ENCODE measurements around the gene SPRTN. TPM values are rescaled to one million over a fixed set of nuclear protein-coding genes. Genes with fewer than 3 reads are reported as not detected.
A peak's percentile ranks its signal among the peaks of the same experiment; 100 is the strongest.

SPRTN gene
- total and polyA plus RNA-seq, 5 donors from 2014 or later = 18.5 to 31.3 (median 26.4) TPM

DNA sequence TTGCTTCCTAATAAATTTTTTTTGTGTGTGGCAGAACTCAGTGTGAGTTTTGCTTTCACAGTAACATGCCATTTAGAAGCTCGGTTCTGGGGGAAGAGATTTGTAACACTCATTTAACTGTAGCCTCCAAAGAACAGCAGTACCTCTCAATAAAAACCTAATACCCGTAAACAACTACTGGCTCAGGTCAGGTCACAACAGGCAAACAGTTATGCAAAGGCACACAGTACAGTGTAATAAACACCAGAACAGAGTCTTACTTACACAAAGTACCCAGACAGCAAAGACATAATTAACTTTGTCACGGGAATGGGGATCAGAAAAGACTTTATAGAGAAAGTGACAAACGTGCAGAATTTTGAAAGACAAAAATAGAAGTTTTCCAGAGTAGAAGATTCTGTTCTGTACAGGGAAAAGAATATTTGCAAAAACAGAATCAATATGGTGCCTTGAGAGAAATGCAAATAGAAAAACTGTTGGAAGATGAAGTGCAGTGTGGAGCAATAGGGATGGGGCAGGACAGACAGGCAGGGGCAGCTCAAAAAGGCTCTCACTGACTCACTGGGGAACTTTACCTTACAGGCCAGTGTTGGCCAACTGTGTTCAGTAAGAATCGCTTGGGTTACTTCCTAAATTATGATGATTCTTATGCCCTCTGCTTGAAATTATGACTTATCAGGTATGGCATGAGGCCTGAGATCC is 45.2 kb downstream of the SPRTN start:
- Mint-ChIP-seq H3K27ac (no peak overlapping the region), H3K4me3 (no peak overlapping the region), H3K4me1 (peaks cover 18 to 46% (median 36%) of the 10 kb centered on the region in 4 donors), H3K9me3 (no peaks in the 10 kb centered on the region), H3K27me3 (no peaks in the 10 kb centered on the region), H3K36me3 (no peaks in the 10 kb centered on the region)
- Histone ChIP-seq H3K4me1 (ENCODE audit: control insufficient read depth, insufficient read depth, low read length, poor library complexity, severe bottlenecking) (peaks cover 17% of the 10 kb centered on the region), H3K27me3 (ENCODE audit: control insufficient read depth, insufficient read depth, low read length) (no peaks in the 10 kb centered on the region), H3K36me3 (ENCODE audit: control insufficient read depth, insufficient read depth, low read length) (peaks cover 2% of the 10 kb centered on the region), H3K27ac (ENCODE audit: insufficient read depth, low read length, poor library complexity, severe bottlenecking) (no peak overlapping the region), H3K4me3 (ENCODE audit: low read depth, low read length) (no peak overlapping the region), H3K9me3 (ENCODE audit: control insufficient read depth in 2 of 2, low read length in 2 of 2) (no peaks in the 10 kb centered on the region)
- DNase-seq (no peak), ATAC-seq (ENCODE audit: low read depth in 2 of 2) (no peak)

- H3K4me3 ChIP-seq (ENCODE audit: low read depth, low read length) = no peak overlapping the region
- DNase-seq = no peak
- no peaks in the 10 kb centered on the region for H3K9me3 ChIP-seq (ENCODE audit: control insufficient read depth in 2 of 2, low read length in 2 of 2)
- ATAC-seq (ENCODE audit: low read depth in 2 of 2) = no peak
- Mint-ChIP-seq H3K36me3 (peaks cover 4% of the 10 kb centered on the region), H3K4me3 (no peak overlapping the region), H3K4me1 (peaks cover 18 to 46% (median 33%) of the 10 kb centered on the region in 4 donors), H3K9me3 (no peaks in the 10 kb centered on the region), H3K27ac (no peak overlapping the region), H3K27me3 (no peaks in the 10 kb centered on the region)
- H3K4me1 ChIP-seq (ENCODE audit: control insufficient read depth, insufficient read depth, low read length, poor library complexity, severe bottlenecking) = peaks cover 12% of the 10 kb centered on the region
- no peak overlapping the region for H3K27ac ChIP-seq (ENCODE audit: insufficient read depth, low read length, poor library complexity, severe bottlenecking)
- H3K36me3 ChIP-seq (ENCODE audit: control insufficient read depth, insufficient read depth, low read length) = peaks cover 2% of the 10 kb centered on the region
- no peaks in the 10 kb centered on the region for H3K27me3 ChIP-seq (ENCODE audit: control insufficient read depth, insufficient read depth, low read length)
Measured at GRCh38 chr1:231384696-231385415, 46.8 kb downstream of the SPRTN start.

- H3K27ac Mint-ChIP-seq = no peak overlapping the region
- Histone ChIP-seq H3K36me3 (ENCODE audit: control insufficient read depth, insufficient read depth, low read length) (peaks cover 2% of the 10 kb centered on the region), H3K4me1 (ENCODE audit: control insufficient read depth, insufficient read depth, low read length, poor library complexity, severe bottlenecking) (peaks cover 12% of the 10 kb centered on the region), H3K4me3 (ENCODE audit: low read depth, low read length) (no peak overlapping the region), H3K27ac (ENCODE audit: insufficient read depth, low read length, poor library complexity, severe bottlenecking) (no peak overlapping the region), H3K27me3 (ENCODE audit: control insufficient read depth, insufficient read depth, low read length) (no peaks in the 10 kb centered on the region), H3K9me3 (ENCODE audit: control insufficient read depth in 2 of 2, low read length in 2 of 2) (no peaks in the 10 kb centered on the region)
- ATAC-seq (ENCODE audit: low read depth in 2 of 2) (no peak), DNase-seq (no peak)
- H3K27me3 Mint-ChIP-seq = no peaks in the 10 kb centered on the region
- peaks cover 4% of the 10 kb centered on the region for H3K36me3 Mint-ChIP-seq
- peaks cover 23 to 49% (median 37%) of the 10 kb centered on the region in 4 donors for H3K4me1 Mint-ChIP-seq
- no peak overlapping the region for H3K4me3 Mint-ChIP-seq
- H3K9me3 Mint-ChIP-seq = no peaks in the 10 kb centered on the region
Measured at GRCh38 chr1:231385416-231385748, 47.3 kb downstream of the SPRTN start.

DNA sequence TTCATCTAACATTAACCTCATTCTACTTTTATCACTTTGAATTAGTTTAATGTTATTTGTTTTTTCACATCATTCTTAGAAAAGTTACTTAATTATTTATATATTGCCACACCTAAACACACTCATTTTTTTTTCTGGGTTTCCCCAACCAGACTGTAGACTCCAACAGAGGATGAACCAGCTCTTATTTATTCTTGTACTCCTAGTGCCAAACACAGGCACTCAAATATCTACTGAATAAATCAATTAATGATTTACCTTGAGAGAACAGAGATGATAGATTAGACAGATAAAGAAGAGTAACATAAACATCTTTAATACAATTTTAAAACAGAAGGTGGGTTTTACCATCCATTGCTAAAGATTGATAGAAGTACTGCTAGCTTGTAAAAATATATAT is 48.4 kb downstream of the SPRTN start:
- no peaks in the 10 kb centered on the region for H3K9me3 ChIP-seq (ENCODE audit: control insufficient read depth in 2 of 2, low read length in 2 of 2)
- no peak for DNase-seq
- no peaks in the 10 kb centered on the region for H3K27me3 ChIP-seq (ENCODE audit: control insufficient read depth, insufficient read depth, low read length)
- Mint-ChIP-seq H3K4me3 (no peak overlapping the region), H3K27ac (no peak overlapping the region), H3K27me3 (no peaks in the 10 kb centered on the region), H3K36me3 (peaks cover 4% of the 10 kb centered on the region), H3K9me3 (no peaks in the 10 kb centered on the region), H3K4me1 (peaks cover 30 to 52% (median 40%) of the 10 kb centered on the region in 4 donors)
- H3K4me3 ChIP-seq (ENCODE audit: low read depth, low read length) = no peak overlapping the region
- no peak for ATAC-seq (ENCODE audit: low read depth in 2 of 2)
- peaks cover 12% of the 10 kb centered on the region for H3K4me1 ChIP-seq (ENCODE audit: control insufficient read depth, insufficient read depth, low read length, poor library complexity, severe bottlenecking)
- H3K27ac ChIP-seq (ENCODE audit: insufficient read depth, low read length, poor library complexity, severe bottlenecking) = no peak overlapping the region
- H3K36me3 ChIP-seq (ENCODE audit: control insufficient read depth, insufficient read depth, low read length) = peaks cover 2% of the 10 kb centered on the region

- H3K4me1 ChIP-seq (ENCODE audit: control insufficient read depth, insufficient read depth, low read length, poor library complexity, severe bottlenecking) = peaks cover 12% of the 10 kb centered on the region
- H3K4me3 ChIP-seq (ENCODE audit: low read depth, low read length) = no peak overlapping the region
- Mint-ChIP-seq H3K4me1 (peaks cover 27 to 51% (median 36%) of the 10 kb centered on the region in 4 donors), H3K9me3 (no peaks in the 10 kb centered on the region), H3K27me3 (no peaks in the 10 kb centered on the region), H3K36me3 (peaks cover 4% of the 10 kb centered on the region), H3K4me3 (peak overlapping the region in 2 of 4 donors; percentile 0 to 27), H3K27ac (peak overlapping the region in 2 of 3 donors; percentile 24 to 27)
- DNase-seq (peak in 2 of 3 donors; percentile 9 to 66), ATAC-seq (ENCODE audit: low read depth in 2 of 2) (peak; percentile 53 to 74)
- no peaks in the 10 kb centered on the region for H3K9me3 ChIP-seq (ENCODE audit: control insufficient read depth in 2 of 2, low read length in 2 of 2)
- peaks cover 2% of the 10 kb centered on the region for H3K36me3 ChIP-seq (ENCODE audit: control insufficient read depth, insufficient read depth, low read length)
- H3K27ac ChIP-seq (ENCODE audit: insufficient read depth, low read length, poor library complexity, severe bottlenecking) = peak overlapping the region; percentile 11
- no peaks in the 10 kb centered on the region for H3K27me3 ChIP-seq (ENCODE audit: control insufficient read depth, insufficient read depth, low read length)
Measured at GRCh38 chr1:231387770-231388669, 49.9 kb downstream of the SPRTN start.

DNA sequence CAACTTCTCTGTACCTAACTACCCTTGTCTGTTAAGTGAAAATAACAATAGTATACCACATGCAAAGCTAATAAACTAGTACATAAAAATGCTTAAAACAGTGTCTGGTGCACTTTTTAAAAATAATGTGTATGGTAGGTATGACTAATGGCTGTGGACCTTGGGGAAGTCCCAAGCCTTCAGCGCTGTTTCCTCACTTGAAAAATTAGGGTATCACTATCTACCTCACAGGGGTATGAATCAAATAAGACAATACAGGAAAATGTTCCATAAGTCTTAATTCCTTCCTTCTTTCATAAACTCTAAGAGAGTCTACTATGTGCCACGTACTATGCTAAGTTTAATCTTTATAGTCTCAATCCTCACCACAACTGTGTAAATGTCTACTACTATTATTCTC is 52.0 kb downstream of the SPRTN start:
- Histone ChIP-seq H3K27me3 (ENCODE audit: control insufficient read depth, insufficient read depth, low read length) (no peaks in the 10 kb centered on the region), H3K4me3 (ENCODE audit: low read depth, low read length) (no peak overlapping the region), H3K9me3 (ENCODE audit: control insufficient read depth in 2 of 2, low read length in 2 of 2) (no peaks in the 10 kb centered on the region), H3K27ac (ENCODE audit: insufficient read depth, low read length, poor library complexity, severe bottlenecking) (no peak overlapping the region), H3K4me1 (ENCODE audit: control insufficient read depth, insufficient read depth, low read length, poor library complexity, severe bottlenecking) (peaks cover 12% of the 10 kb centered on the region), H3K36me3 (ENCODE audit: control insufficient read depth, insufficient read depth, low read length) (no peaks in the 10 kb centered on the region)
- Mint-ChIP-seq H3K27me3 (no peaks in the 10 kb centered on the region), H3K4me1 (peaks cover 30 to 68% (median 51%) of the 10 kb centered on the region in 4 donors), H3K27ac (peak overlapping the region; percentile 49 to 70 (median 52)), H3K4me3 (peak overlapping the region in 1 of 4 donors; percentile 20), H3K36me3 (peaks cover 4% of the 10 kb centered on the region), H3K9me3 (no peaks in the 10 kb centered on the region)
- peak in 1 of 3 donors; percentile 23 for DNase-seq
- peak; percentile 46 to 59 for ATAC-seq (ENCODE audit: low read depth in 2 of 2)

- no peaks in the 10 kb centered on the region for H3K27me3 ChIP-seq (ENCODE audit: control insufficient read depth, insufficient read depth, low read length)
- no peaks in the 10 kb centered on the region for H3K9me3 ChIP-seq (ENCODE audit: control insufficient read depth in 2 of 2, low read length in 2 of 2)
- H3K27ac Mint-ChIP-seq = peak overlapping the region in 2 of 3 donors; percentile 18 to 19
- DNase-seq (no peak), ATAC-seq (ENCODE audit: low read depth in 2 of 2) (no peak)
- no peaks in the 10 kb centered on the region for H3K27me3 Mint-ChIP-seq
- no peaks in the 10 kb centered on the region for H3K36me3 ChIP-seq (ENCODE audit: control insufficient read depth, insufficient read depth, low read length)
- H3K27ac ChIP-seq (ENCODE audit: insufficient read depth, low read length, poor library complexity, severe bottlenecking) = no peak overlapping the region
- H3K36me3 Mint-ChIP-seq = peaks cover 12% of the 10 kb centered on the region
- H3K9me3 Mint-ChIP-seq = no peaks in the 10 kb centered on the region
- no peak overlapping the region for H3K4me3 Mint-ChIP-seq
- no peak overlapping the region for H3K4me3 ChIP-seq (ENCODE audit: low read depth, low read length)
- H3K4me1 Mint-ChIP-seq = peaks cover 40 to 83% (median 61%) of the 10 kb centered on the region in 4 donors
- H3K4me1 ChIP-seq (ENCODE audit: control insufficient read depth, insufficient read depth, low read length, poor library complexity, severe bottlenecking) = peaks cover 8% of the 10 kb centered on the region
Measured at GRCh38 chr1:231392389-231393131, 54.5 kb downstream of the SPRTN start.
